HEK293 (cell line): ENCODE measurements around the gene TNPO3.
A peak's percentile ranks its signal among the peaks of the same experiment; 100 is the strongest.

Experiments
- MYNN ChIP-seq: fragments of 450-650 bp; formaldehyde crosslinking; IDR thresholded peaks from 2 replicates; pipeline ENCODE4 v1.5.1; 2016; ENCODE audit warnings: missing biosample characterization, missing genetic modification characterization, borderline replicate concordance
- OSR2 ChIP-seq: fragments of 450-650 bp; formaldehyde crosslinking; IDR thresholded peaks from 2 replicates; pipeline ENCODE4 v1.5.1; 2016; ENCODE audit warnings: missing biosample characterization, missing genetic modification characterization
- SCRT2 ChIP-seq: fragments of 450-650 bp; formaldehyde crosslinking; IDR thresholded peaks from 2 replicates; pipeline ENCODE4 v1.5.1; 2016; ENCODE audit warnings: missing biosample characterization, missing genetic modification characterization
- SETDB1 ChIP-seq: IDR thresholded peaks from one replicate; pipeline ENCODE4 v1.6.1; 2017; ENCODE audit warnings: mild to moderate bottlenecking, low read length, moderate library complexity, mixed read lengths; ENCODE audit not compliant: insufficient read length
- SP2 ChIP-seq: fragments of 450-650 bp; formaldehyde crosslinking; IDR thresholded peaks from 2 replicates; pipeline ENCODE4 v1.5.1; 2016; ENCODE audit warnings: missing biosample characterization, missing genetic modification characterization
- TRIM28 ChIP-seq: IDR thresholded peaks from 2 replicates; pipeline ENCODE4 v1.6.1; 2011; ENCODE audit warnings: low read length, control low read depth, borderline replicate concordance
- WT1 ChIP-seq: fragments of 450-650 bp; formaldehyde crosslinking; IDR thresholded peaks from 2 replicates; pipeline ENCODE4 v1.5.1; 2016; ENCODE audit warnings: missing biosample characterization, missing genetic modification characterization
- YY2 ChIP-seq: fragments of 450-650 bp; formaldehyde crosslinking; IDR thresholded peaks from 2 replicates; pipeline ENCODE4 v1.5.1; 2016; ENCODE audit warnings: missing biosample characterization, missing genetic modification characterization
- ZBTB49 ChIP-seq: fragments of 450-650 bp; formaldehyde crosslinking; IDR thresholded peaks from 2 replicates; pipeline ENCODE4 v1.5.1; 2016; ENCODE audit warnings: missing biosample characterization, missing genetic modification characterization, low read depth
- ZNF121 ChIP-seq: fragments of 450-650 bp; formaldehyde crosslinking; IDR thresholded peaks from 2 replicates; pipeline ENCODE4 v1.5.1; 2016; ENCODE audit warnings: missing biosample characterization, missing genetic modification characterization
- ZNF133 ChIP-seq: fragments of 450-650 bp; formaldehyde crosslinking; IDR thresholded peaks from 2 replicates; pipeline ENCODE4 v1.5.1; 2016; ENCODE audit warnings: missing biosample characterization, missing genetic modification characterization
- ZNF169 ChIP-seq: fragments of 450-650 bp; formaldehyde crosslinking; IDR thresholded peaks from 2 replicates; pipeline ENCODE4 v1.5.1; 2016; ENCODE audit warnings: missing biosample characterization, missing genetic modification characterization
- ZNF174 ChIP-seq: fragments of 450-650 bp; formaldehyde crosslinking; IDR thresholded peaks from 2 replicates; pipeline ENCODE4 v1.5.0; 2017; ENCODE audit warnings: missing biosample characterization, mild to moderate bottlenecking, missing genetic modification characterization
- ZNF184 ChIP-seq: fragments of 450-650 bp; IDR thresholded peaks from 2 replicates; pipeline ENCODE4 v1.5.1; 2018; ENCODE audit warnings: missing biosample characterization, mild to moderate bottlenecking, missing genetic modification characterization
- ZNF19 ChIP-seq: fragments of 450-650 bp; formaldehyde crosslinking; IDR thresholded peaks from 2 replicates; pipeline ENCODE4; 2016; ENCODE audit warnings: missing biosample characterization, missing genetic modification characterization, low read depth
- ZNF221 ChIP-seq: fragments of 450-650 bp; formaldehyde crosslinking; IDR thresholded peaks from 2 replicates; pipeline ENCODE4 v1.5.1; 2017; ENCODE audit warnings: missing biosample characterization, missing genetic modification characterization, borderline replicate concordance
- ZNF223 ChIP-seq: fragments of 450-650 bp; formaldehyde crosslinking; IDR thresholded peaks from 2 replicates; pipeline ENCODE4 v1.5.1; 2016; ENCODE audit warnings: missing biosample characterization, missing genetic modification characterization
- ZNF23 ChIP-seq: fragments of 450-650 bp; formaldehyde crosslinking; IDR thresholded peaks from 2 replicates; pipeline ENCODE4 v1.5.1; 2016; ENCODE audit warnings: missing biosample characterization, missing genetic modification characterization, borderline replicate concordance
- ZNF274 ChIP-seq, 2 experiments: fragments of 200-500 bp in 1 of 2; fragments of 450-650 bp in 1 of 2; sonication (Bioruptor generic) in 1 of 2; formaldehyde crosslinking in 1 of 2; IDR thresholded peaks; 2 replicates each; pipeline versions ENCODE4 v1.5.1 to v1.6.1; 2014 to 2016; ENCODE audit warnings: borderline replicate concordance in 1 of 2, inconsistent platforms in 1 of 2, low read length in 1 of 2, missing biosample characterization in 1 of 2, missing genetic modification characterization in 1 of 2
- ZNF324 ChIP-seq: fragments of 450-650 bp; formaldehyde crosslinking; IDR thresholded peaks from 2 replicates; pipeline ENCODE4 v1.5.1; 2016; ENCODE audit warnings: missing biosample characterization, missing genetic modification characterization
- ZNF335 ChIP-seq: fragments of 450-650 bp; formaldehyde crosslinking; conservative IDR thresholded peaks from 2 replicates; pipeline ENCODE4 v1.5.1; 2016; ENCODE audit warnings: missing biosample characterization, missing genetic modification characterization
- ZNF433 ChIP-seq: fragments of 450-650 bp; formaldehyde crosslinking; IDR thresholded peaks from 2 replicates; pipeline ENCODE4 v1.5.1; 2016; ENCODE audit warnings: missing biosample characterization, missing genetic modification characterization, low read depth
- ZNF48 ChIP-seq: fragments of 450-650 bp; formaldehyde crosslinking; IDR thresholded peaks from 2 replicates; pipeline ENCODE4 v1.5.1; 2016; ENCODE audit warnings: missing biosample characterization, missing genetic modification characterization
- ZNF514 ChIP-seq: fragments of 450-650 bp; formaldehyde crosslinking; IDR thresholded peaks from 2 replicates; pipeline ENCODE4 v1.5.1; 2016; ENCODE audit warnings: missing biosample characterization, missing genetic modification characterization
- ZNF530 ChIP-seq: fragments of 450-650 bp; formaldehyde crosslinking; IDR thresholded peaks from 2 replicates; pipeline ENCODE4 v1.5.1; 2016; ENCODE audit warnings: low read depth, missing biosample characterization, missing genetic modification characterization
- ZNF561 ChIP-seq: fragments of 450-650 bp; IDR thresholded peaks from 2 replicates; pipeline ENCODE4 v1.5.1; 2018; ENCODE audit warnings: missing biosample characterization, missing genetic modification characterization, borderline replicate concordance
- ZNF596 ChIP-seq: fragments of 450-650 bp; IDR thresholded peaks from 2 replicates; pipeline ENCODE4 v1.5.0; 2018; ENCODE audit warnings: missing biosample characterization, mild to moderate bottlenecking, missing genetic modification characterization, moderate library complexity
- ZNF658 ChIP-seq: fragments of 450-650 bp; formaldehyde crosslinking; IDR thresholded peaks from 2 replicates; pipeline ENCODE4; 2016; ENCODE audit warnings: missing biosample characterization, missing genetic modification characterization
- ZNF692 ChIP-seq: fragments of 450-650 bp; formaldehyde crosslinking; IDR thresholded peaks from 2 replicates; pipeline ENCODE4 v1.5.1; 2016; ENCODE audit warnings: missing biosample characterization, missing genetic modification characterization
- ZNF776 ChIP-seq: fragments of 450-650 bp; formaldehyde crosslinking; IDR thresholded peaks from 2 replicates; pipeline ENCODE4 v1.5.0; 2017; ENCODE audit warnings: missing biosample characterization, missing genetic modification characterization, borderline replicate concordance
- ZNF777 ChIP-seq: fragments of 450-650 bp; formaldehyde crosslinking; IDR thresholded peaks from 2 replicates; pipeline ENCODE4 v1.5.1; 2017; ENCODE audit warnings: missing biosample characterization, missing genetic modification characterization, borderline replicate concordance
- TF ChIP-seq, protein P1 (sequence below): sonication (generic); formaldehyde crosslinking; IDR thresholded peaks from 2 replicates; pipeline ENCODE4 v1.8.1; 2022; ENCODE audit warnings: mild to moderate bottlenecking, moderate library complexity, missing genetic modification reagents
- TF ChIP-seq, protein P2 (sequence below): fragments of 450-650 bp; formaldehyde crosslinking; IDR thresholded peaks from 2 replicates; pipeline ENCODE4 v1.5.1; 2016; ENCODE audit warnings: missing biosample characterization, missing genetic modification characterization

The TNPO3 gene

GRCh38 chr7:128937647-128938543 lies 117.0 kb downstream of the TNPO3 start, which contains the start of gene IRF5 (continued):
- TF ChIP-seq ZNF561 (tag by site-specific recombination) (peak; percentile 68; the same call in 1 of the 2 replicates), SCRT2 (tag by site-specific recombination) (peak; percentile 67), ZNF324 (tag by site-specific recombination) (no peak), ZNF121 (no peak; the same call in 1 of the 2 replicates), ZNF530 (no peak), ZNF169 (tag by site-specific recombination) (no peak), YY2 (tag by site-specific recombination) (no peak), ZNF19 (tag by site-specific recombination) (no peak), OSR2 (peak; percentile 10; the same call in 1 of the 2 replicates), ZNF23 (no peak), ZNF274 (IDR thresholded peaks at IDR 0.05; ENCODE audit: low read length) (no peak), ZNF274 (tag by site-specific recombination; IDR thresholded peaks at IDR 0.05; ENCODE audit: borderline replicate concordance) (no peak), ZNF658 (no peak), ZNF223 (tag by site-specific recombination) (no peak), ZNF776 (tag by site-specific recombination) (no peak), ZNF48 (tag by site-specific recombination) (no peak), ZNF596 (tag by site-specific recombination) (no peak; the same call in 1 of the 2 replicates), ZBTB49 (no peak), SP2 (tag by site-specific recombination) (peak; percentile 53), ZNF221 (tag by site-specific recombination) (no peak), ZNF133 (tag by site-specific recombination) (no peak), ZNF692 (tag by site-specific recombination) (peak; percentile 99), ZNF777 (tag by site-specific recombination) (peak; percentile 22; the same call in 1 of the 2 replicates), ZNF184 (tag by site-specific recombination) (no peak), MYNN (no peak), ZNF433 (tag by site-specific recombination) (no peak), ZNF514 (tag by site-specific recombination) (no peak), SETDB1 (no peak), ZNF174 (tag by site-specific recombination) (no peak), WT1 (tag by site-specific recombination) (no peak), ZNF335 (tag by site-specific recombination) (peak; percentile 98; the same call in 1 of the 2 replicates), TRIM28 (no peak)
- TF ChIP-seq, protein P1, sequence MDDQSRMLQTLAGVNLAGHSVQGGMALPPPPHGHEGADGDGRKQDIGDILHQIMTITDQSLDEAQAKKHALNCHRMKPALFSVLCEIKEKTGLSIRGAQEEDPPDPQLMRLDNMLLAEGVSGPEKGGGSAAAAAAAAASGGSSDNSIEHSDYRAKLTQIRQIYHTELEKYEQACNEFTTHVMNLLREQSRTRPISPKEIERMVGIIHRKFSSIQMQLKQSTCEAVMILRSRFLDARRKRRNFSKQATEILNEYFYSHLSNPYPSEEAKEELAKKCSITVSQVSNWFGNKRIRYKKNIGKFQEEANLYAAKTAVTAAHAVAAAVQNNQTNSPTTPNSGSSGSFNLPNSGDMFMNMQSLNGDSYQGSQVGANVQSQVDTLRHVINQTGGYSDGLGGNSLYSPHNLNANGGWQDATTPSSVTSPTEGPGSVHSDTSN (CRISPR knock-in tag): no peak
- TF ChIP-seq, protein P2, sequence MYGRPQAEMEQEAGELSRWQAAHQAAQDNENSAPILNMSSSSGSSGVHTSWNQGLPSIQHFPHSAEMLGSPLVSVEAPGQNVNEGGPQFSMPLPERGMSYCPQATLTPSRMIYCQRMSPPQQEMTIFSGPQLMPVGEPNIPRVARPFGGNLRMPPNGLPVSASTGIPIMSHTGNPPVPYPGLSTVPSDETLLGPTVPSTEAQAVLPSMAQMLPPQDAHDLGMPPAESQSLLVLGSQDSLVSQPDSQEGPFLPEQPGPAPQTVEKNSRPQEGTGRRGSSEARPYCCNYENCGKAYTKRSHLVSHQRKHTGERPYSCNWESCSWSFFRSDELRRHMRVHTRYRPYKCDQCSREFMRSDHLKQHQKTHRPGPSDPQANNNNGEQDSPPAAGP (tag by site-specific recombination): no peak
